GM10266 (cell line): ENCODE data around the gene RAG1.

Source experiments
- DNase-seq: peaks from one replicate; pipeline ENCODE4 v3.0.0; 2012; ENCODE audit errors: extremely low spot score
- CTCF ChIP-seq: IDR thresholded peaks from 2 replicates; pipeline ENCODE4 v1.5.1; 2012; ENCODE audit warnings: mild to moderate bottlenecking, low read depth; ENCODE audit not compliant: control insufficient read depth, insufficient read depth; ENCODE audit errors: missing control alignments

Gene RAG1

GRCh38 chr11:36627471-36627870, 59.7 kb downstream of the RAG1 start:
- DNase-seq, result no peak
- no peak for TF ChIP-seq CTCF

- TF ChIP-seq CTCF, result no peak
- no peak for DNase-seq
Observed at GRCh38 chr11:36628141-36628540, 60.3 kb downstream of the RAG1 start.

GRCh38 chr11:36628765-36629244, 61.0 kb downstream of the RAG1 start:
- DNase-seq, result no peak
- no peak for TF ChIP-seq CTCF
